ENCODE measurements around the gene ANKRD22.
"Not testable (repeated sequence)": the region's sequence is repeated elsewhere in the genome, so short reads cannot be mapped to it uniquely, and the experiment has no call there.

Gene ANKRD22

DNA sequence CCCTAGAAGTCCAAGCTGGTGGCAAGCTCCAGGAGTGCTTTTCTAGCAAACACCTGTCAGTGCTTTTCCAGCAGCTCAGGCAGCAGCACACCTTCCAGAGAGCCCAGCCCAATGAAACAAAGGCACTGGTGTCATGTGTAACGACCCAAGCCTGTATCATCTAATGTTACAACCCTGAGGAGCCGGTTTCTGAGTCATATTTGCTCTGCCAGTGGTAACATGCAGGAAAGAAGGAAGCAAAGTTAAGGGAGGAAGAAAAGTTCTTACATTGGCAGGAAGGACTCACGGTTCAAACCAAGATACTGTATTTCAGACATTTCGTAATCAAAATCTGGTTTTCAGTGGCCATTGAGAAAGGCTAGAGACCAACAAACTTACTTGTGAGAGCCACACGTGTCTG lies at the start of gene ANKRD22:
Gene ANKRD22 (minus strand): TSS at position 139 of the 400 bp plus-strand sequence. CDS start 237 bp downstream, outside the sequence.
- DNase-seq, result no peak

DNA sequence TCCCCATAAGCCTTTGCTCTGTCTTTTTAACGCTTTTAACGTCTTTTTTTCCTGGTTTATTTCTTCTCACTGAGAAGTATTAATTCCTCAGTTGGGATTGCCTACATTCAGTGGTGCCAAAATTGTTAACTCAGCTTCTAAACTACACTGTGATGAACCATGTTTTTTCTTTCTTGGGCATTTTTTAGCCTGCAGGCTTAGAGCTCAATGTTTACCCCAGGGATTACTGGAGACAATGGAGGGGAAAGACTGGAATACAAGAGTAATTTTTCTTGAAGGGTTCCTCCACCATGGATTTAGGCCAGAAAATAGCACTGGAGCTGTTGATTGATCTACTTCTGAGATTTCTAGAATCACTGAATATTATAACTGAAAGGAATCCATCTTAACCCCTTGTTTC lies 48.2 kb upstream of the ANKRD22 start:
- no peak for DNase-seq

GRCh38 chr10:88898727-88899126 lies 47.1 kb upstream of the ANKRD22 start:
- no peak for DNase-seq

- DNase-seq, result peak; percentile 19
These were observed 45.6 kb upstream of the ANKRD22 start for GRCh38 chr10:88896994-88897853.

- no peak for DNase-seq
These were observed 44.8 kb upstream of the ANKRD22 start for GRCh38 chr10:88896372-88896993.

GRCh38 chr10:88895250-88895649 lies 43.6 kb upstream of the ANKRD22 start:
- no peak for DNase-seq

DNA sequence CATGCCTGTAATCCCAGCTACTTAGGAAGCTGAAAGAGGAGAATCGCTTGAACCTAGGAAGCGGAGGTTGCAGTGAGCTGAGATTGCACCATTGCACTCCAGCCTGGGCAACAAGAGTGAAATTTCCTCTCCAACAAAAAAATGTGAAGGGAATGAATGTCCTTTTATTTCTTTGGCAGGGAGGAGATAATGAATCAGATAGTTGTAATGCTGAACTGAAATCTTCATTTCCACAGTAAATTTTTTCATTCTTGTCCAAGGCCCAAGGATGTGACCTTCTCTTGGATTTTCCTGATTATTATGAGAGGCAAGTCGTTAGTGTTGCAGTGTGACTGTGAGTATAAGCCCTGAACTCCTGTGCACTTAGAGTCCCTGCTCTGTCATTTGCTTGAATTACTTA lies 42.0 kb upstream of the ANKRD22 start:
- no peak for DNase-seq

DNA sequence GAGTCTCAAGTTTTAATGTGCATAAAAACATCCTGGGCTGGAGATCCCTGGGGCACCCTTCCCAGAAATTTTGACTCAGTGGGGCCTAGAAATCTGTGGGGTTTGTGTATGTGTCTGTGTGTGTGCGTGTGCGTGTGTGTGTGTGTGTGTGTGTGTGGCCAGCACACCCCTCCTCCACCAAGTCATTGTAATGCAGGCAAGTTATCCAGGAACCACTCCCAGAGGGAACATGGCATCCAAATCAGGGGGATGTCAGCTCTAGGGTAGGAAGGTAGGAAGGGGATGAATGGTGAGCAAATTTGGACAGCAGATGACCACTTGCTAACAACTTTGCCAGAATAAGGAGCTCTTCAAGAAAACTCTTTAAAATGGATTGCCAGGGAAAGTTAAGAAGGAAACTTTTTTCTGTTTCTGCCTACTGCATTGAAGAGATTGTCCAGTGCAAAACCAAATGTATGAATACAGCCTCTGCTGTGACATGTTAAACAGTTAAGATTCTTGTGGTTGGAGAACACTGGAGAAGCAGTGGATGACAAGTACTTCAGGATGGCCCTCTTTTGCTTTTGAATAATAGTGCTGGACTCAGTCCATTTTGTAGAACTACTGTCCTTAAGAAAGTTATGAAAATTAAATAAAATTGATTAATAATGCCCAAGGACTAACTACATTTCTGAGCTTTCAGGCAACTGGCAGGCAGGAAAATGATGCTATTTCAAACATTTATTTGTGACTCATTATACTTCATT lies 40.8 kb upstream of the ANKRD22 start:
- DNase-seq, result no peak

DNA sequence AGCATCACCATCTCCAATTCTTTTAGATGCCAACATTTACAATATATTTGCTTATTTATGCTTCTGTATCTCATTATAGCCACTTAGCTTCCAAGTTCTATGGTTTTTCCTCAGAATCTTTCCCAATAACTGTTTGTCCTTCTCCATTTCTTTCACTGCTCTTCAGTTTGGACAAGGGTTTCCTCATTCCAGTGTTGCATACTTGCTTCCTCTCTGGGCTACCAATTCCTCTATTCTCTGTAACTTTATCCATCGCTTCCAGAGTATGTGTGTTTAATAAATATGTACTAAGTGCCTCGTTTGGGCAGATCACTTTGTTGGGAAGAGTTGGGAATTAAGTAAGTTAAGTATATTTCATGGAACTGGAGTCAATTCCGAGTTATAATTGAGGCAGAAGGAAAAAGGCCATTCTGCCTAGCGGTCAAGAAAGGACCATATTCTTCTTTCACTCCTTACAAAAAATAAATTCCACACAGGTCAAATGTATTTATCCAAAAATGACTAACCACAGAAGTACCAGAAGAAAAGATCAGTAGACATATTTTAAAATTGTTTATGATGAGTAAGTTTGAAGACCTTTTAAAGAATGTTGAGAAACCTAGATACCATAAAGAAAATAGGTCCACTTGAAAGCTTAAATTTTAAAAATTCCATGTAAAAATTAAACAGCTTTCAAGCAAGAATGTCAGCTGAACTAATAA lies 39.2 kb upstream of the ANKRD22 start:
- no peak for DNase-seq

DNA sequence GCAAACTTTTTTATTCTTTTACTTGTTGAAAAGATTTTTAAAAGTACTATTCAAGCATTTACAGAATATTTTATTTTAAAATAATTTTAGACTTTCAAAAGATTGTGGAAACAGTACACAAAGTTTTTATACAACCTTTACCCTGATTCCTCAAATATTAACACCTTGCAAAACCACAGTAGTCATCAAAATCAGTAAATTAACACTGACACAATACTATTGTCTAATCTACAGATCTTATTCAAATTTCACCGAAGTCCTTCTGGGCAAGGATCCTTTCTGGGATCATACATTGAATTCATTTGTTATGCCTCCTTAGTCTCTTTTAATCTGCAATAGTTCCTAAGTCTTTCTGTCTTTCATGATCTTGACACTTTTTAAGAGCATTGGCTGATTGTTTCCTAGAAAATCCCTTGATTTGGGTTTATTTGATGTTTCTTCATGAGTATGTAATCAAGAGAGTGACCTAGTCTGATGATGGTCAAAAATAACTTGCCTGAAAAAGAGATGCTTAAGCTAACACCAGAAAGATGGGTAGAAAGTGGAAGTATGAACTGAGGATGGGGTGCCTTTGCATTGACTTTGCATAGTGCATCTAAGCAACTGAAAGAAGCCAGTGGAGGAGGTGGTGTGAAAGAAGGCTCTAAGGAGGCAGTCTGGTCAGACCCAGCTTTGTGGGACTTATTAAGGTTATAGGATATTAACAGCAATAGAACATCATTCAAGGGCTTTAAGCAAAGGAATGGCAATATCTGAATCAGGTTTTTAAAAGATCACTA lies 38.1 kb upstream of the ANKRD22 start:
- DNase-seq, result no peak

DNA sequence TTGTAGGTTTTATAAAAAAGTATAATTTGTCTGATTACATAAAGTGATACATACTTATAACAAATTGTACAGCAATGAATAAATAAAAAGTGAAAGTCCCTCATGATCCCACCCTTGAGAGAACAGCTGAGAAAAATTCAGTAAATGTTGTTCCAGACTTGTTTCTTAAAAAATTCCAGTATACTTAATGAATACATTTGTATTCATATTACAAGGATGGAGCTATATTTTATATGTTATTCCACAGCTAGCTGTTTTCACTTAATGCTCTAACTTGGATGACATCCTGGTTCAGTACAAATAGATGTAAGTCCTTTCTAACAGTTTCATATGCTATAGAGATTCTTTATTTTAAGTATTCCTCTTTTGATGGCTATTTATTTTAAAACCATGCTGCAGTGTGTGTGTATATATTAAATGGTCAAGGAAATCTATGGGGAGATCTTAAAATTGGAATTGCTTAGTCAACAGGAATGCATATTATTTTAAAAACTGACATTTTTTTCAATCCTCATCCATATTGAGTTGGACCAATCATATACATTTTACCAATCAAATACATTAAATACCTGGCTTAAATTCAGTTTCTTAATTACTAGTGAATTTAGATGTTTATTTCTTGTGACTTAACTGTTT lies 37.3 kb upstream of the ANKRD22 start:
- DNase-seq, result no peak

DNA sequence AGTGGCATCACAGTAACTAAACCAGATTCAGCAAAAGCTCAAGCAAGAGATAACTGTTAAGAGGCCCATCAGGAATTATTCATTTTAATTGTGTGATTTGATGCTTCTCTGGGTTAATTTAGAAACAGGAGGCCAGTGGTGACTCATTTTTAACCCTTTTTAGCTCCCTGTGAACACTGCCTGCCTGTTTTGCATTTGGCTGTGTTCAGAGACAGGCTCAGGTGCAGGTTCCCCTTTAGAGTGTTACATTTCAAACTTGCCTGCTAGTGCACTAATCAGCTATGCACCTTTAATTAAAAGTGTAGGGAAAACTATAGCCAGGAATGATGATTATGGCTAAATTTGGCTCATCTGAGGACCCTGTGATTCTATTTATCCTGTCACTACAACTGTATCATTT lies 34.9 kb upstream of the ANKRD22 start:
- DNase-seq, result no peak

GRCh38 chr10:88883448-88883809 lies 31.8 kb upstream of the ANKRD22 start:
- DNase-seq, result no peak

- not testable (repeated sequence) for DNase-seq
These were observed 31.2 kb upstream of the ANKRD22 start for GRCh38 chr10:88882646-88883447.

- DNase-seq, result no peak
These were observed 30.4 kb upstream of the ANKRD22 start for GRCh38 chr10:88881922-88882645.

DNA sequence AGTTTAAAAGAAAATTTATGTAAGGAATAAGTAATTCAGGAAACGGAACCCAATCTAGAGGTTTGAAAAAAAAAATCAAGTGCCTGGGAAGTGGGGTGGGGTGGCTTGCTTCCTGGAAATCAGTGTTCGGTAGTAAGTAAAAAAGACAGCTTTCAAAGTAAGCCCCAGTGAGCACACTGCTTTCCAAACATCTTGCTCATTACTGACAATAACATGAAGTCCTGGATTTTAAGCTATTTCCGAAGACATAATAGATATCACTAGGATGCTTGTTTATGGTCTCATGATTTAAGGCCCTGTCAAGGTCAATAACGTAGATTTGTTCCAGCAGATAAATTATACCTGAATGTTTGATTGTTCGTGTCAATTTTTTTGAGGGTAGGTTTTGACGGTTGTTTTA lies 29.7 kb upstream of the ANKRD22 start:
- DNase-seq, result no peak

DNA sequence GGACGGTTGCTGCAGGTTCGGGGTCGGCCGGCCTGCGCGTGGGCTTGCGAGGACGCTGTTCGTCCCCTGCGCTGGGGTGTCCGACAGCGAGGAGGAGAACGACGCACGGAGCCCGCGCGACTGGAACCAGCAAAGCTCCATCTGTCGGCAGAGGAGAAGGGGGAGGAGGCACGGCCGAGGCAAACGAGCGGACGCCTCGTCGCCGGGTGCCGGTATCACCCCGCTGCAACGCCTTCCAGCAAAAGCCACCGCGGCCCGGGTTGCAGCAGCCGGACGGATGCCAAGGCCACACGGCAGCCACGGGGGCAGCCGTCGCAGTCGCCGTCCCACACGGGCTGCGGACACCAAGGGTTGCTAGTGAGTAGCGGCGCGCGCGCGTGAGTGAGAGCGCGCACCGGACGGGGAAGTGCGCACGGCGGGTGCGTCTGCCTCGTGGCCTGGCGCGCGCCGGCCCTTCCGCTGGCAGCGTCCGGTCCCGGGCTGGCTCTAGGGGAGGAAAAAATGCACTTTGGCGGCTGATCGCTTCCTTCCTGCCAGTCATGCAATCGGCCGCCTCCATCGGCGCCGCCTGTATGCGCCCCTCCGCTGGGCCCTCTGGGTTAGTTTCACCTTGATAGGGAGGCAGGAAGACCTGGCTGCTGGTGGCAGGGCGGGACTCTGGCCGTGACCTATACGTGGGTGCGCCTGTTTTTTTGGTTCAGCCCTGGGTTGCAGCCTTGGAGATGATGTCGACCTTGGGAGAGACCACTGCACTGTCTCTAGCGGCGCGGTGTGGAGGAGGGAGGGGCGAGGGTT lies 28.8 kb upstream of the ANKRD22 start:
- DNase-seq, result peak; percentile 70

DNA sequence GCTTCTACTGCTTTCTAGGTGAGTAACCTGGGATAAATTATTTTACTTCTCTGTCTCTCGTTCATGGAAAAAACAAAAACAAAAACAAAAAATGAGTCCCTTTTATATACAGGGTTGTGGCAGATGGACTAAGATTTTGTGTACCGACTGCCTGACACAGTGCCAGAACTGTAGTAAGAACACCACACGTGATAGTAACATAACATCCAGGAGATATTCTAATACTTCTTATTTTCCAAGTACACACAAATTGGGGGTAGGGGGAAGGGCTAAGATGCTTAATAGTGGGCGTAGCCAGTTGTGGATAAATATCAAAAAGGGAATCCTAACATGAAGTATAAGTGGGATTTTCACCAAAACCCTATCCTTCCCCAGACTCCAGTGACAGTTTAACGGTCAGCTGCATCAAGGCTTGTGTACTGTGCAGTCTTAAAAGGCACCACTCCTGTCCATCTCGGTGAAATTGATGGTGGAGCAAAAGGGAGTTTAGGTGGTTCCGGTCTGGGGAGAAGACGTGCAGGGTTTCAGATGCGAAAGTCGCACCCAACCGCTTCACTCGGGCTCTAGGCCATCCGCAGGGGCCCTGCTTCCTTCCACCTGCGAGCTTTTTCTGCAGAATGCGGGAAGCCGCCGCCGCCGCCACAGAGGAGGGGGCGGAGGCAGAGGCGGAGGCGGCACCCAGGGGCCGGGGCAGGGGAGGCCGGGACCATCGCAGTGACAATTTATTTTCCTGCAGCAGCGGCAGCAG lies 28.1 kb upstream of the ANKRD22 start, which contains the start of gene STAMBPL1:
Gene STAMBPL1 (plus strand): TSS at position 712 of the 748 bp plus-strand sequence. CDS start 21,464 bp downstream, outside the sequence.
- peak; percentile 70 for DNase-seq

Measured in activated naive CD4-positive, alpha-beta T cell treated with anti-CD3 and anti-CD28 coated beads, Interleukin-2, amount 50 U/mL, for 16 hours (primary cell).